Midbrain (tissue), 1 donor: Measurements from ENCODE around the gene JAK3.

Source experiments
- DNase-seq: peaks from one replicate; lab custom pipeline; 2025; lab: John Stamatoyannopoulos, UW

JAK3 gene

GRCh38 chr19:17865364-17866311, 17.9 kb upstream of the JAK3 start:
- DNase-seq = no peak

DNA sequence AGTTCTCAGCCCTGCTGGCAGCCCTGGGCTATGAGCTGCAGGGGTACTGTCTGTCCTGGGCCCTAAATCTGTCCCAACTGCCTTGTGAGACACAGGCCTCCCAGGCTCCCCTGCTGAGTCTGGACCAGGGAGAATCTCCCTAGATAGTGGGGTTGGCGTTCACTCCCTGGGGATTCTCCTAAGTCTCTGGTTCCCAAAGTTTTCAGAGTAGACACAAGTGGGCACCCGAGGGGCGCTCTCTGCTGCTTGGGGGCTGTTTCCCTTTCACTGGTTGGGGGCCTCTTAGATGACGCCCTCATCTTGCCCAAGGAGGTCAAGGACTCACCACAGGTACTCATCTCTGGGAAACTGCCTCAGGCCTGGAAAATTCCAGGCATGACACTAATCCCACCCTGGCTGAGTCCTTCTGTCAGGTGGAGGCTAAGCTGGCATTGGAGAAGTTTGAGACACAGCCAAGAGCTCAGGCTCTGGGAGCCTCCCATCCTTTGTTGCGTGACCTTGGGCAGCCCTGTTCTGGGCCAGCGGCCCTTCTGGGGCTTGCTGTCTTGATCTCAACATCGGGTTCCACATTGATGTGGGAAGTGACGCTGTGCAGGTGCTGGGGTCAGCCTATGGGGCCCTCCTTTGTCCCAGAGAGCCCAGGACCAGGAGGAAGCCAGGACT, 15.9 kb upstream of the JAK3 start:
- no peak for DNase-seq

GRCh38 chr19:17862711-17863519, 15.1 kb upstream of the JAK3 start:
- DNase-seq = no peak

DNA sequence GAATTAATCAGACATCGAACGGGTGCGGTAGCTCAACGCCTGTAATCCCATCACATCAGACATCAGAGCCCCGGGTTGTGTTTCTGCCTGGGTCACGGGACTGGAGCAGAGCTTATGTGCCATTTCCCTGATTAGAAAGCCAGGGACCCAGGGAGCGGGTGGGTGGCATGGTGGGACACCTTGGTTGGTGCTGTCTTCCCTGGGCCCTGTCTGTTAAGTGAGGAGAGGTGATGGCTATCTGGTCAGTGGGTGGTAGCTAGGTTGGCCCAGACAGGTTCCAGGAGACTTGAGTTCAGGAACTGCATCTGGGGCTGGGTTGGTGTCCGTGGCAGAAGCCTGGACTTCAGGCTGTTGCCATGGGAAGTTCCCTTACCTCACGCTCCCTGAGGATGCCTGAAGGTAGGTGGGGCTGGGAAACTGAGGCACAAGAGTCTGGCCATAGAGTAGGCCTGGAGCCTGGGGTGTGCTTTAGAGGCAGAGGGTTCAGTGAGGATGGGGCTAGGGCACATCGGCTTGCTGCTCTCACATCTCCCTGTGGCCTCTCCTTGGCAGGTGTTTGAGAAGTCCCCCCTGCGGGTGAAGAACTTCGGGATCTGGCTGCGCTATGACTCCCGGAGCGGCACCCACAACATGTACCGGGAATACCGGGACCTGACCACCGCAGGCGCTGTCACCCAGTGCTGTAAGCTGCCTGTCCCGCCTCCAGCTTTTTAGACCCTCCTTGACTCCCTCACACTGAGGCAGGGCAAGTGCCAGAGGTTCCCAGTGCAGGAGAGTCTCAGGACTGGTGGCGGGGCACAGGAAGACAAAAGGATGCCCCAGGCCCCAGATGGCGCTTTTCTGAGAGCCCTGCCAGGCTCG, 14.0 kb upstream of the JAK3 start:
- no peak for DNase-seq

DNA sequence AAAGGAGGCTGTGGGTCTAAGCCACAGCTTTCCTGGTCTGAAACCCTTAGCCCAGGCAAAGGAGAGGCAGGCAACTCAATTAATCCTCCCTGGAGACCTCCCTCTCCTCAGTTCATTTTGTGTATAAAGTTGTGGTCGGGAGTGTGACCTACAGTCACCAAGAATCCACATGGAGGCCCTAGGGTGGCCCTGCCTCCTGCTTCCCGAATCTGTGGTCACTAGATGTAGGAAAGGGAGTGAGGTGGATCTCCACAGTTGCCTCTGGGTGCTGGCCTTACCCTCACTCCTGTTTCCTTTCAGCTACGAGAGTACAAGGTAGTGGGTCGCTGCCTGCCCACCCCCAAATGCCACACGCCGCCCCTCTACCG, 13.2 kb upstream of the JAK3 start:
- DNase-seq = no peak

DNA sequence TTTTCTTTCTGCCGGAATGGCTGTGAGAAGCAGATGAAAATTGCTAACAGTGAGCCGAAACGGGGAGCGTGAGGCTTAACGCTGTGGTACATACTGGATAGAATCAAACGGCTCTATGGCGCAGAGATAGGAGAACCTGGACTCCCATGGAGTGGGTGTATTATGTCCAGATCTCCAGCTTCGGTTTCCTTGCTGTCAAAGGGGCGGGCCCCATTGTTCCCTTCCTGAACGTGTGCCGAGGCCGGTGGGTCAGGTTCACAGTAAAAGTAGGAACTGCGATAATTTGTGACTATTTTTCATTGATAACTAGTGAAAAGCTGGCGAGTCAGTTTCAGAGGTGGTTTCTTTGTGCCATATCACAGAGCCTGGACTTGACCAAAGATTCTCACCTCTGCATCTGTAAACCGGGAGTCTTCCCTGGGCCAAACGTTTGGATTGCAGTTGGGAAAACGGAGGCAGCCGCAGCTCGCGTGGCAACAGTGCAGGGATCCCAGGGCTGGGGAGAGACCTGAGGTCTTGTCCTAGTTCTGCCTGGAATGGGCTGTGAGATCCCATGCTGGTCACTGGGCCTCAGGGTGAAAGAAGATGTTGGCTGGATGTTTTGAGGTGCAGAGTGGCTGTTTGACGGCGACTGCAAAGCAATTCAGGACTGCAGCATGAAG, 12.7 kb upstream of the JAK3 start:
- DNase-seq = no peak

DNA sequence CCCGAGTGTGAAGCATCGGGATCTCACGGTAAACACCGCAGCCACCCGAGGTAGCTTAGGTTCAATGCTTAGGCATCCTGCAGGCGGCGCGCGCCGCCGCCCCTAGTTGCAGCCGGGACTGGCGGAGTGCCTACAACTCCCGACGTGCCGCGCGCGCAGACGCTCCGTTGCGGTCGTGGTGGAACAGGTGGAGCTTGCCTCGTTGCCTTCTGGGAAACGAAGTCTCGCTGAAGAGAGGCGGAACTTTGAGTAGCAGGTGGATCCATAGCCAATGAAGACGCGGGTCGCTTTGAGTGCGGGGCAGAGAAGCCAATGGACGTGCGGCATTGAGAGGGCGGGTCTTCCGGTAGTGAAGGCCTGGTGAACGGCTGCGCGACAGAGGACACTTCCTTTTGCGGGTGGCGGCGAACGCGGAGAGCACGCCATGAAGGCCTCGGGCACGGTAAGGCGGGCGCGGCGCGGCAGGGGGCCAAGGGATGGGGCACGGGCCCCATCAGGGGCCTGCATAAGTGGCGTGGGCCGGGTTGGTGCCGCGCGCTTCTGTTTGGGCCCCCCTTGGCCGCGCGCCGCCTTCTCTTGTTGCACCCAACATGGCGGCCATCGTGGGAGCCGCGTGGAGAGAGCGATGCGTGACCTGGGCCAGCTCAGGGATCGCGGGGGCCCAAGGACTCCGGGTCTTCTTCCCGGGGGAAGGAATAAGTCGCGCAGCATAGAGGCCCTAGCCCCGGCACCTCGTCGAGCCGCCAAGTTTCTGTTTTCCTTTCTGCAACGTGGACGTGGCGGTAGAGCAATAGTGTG, 11.9 kb upstream of the JAK3 start, which contains the start of gene RPL18A:
TSS of gene RPL18A (plus strand) at position 378 of the 798 bp plus-strand sequence. CDS start at position 425, 47 bp downstream.
- peak; percentile 100 for DNase-seq

DNA sequence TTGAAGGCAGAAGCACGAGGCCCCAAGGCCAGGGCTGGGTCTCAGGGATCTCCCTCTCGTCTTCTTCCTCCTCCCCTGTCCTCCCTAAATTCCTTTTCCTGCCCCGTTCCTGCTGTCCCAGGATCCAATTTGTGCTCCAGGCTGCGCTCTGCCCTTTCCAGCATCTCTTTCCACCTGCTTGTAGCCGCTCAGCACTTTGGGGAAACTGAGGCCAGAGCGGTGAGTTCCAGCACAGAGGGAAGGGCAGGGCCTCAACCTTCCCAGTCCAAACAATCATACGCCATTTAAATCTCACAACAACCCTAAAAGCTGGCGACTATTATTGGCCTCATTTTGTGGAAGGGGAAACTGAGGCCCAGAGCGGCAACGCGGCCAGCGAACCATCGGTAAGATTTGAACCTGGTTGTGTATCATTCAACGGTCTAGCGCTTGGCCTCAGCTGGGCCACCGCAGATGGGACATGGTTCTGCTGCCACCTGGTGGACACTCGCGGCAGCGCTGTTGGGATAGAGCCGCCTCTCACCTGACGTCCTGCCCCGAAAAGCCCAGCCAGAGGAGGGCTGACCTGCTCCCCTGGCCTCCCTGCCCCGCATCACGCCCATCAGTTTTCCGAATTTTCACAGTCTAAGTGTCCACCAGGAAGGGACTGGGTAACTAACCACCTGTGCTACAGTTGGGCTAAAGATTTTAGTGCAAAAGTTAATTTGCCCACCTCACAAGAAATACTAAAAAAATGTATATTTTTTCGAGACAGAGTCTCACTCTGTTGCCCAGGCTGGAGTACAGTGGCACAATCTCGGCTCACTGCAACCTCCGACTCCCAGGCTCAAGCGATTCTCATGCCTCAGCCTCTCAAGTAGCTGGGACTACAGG, 7.7 kb upstream of the JAK3 start:
- peak; percentile 85 for DNase-seq

DNA sequence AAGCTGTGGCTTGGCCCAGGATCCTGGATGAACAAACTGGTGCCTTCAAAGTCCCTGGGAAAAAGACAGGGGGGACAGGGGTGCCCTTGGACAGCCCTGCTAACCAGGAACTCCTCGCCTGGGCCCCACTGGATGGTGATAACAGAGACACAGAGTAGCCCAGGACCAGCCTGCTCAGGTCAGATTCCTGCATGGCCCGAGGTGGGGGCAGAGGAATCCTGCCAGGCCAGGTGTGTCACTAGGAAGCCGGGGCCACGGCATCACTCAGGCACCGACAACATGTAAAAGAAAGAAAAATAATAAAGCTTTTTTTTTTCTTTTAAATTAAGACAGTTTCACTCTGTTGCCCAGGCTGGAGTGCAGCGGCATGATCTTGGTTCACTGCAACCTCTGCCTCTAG, 6.3 kb upstream of the JAK3 start:
- DNase-seq = no peak

GRCh38 chr19:17848595-17849292, 962 bp upstream of the JAK3 start:
- DNase-seq = no peak

DNA sequence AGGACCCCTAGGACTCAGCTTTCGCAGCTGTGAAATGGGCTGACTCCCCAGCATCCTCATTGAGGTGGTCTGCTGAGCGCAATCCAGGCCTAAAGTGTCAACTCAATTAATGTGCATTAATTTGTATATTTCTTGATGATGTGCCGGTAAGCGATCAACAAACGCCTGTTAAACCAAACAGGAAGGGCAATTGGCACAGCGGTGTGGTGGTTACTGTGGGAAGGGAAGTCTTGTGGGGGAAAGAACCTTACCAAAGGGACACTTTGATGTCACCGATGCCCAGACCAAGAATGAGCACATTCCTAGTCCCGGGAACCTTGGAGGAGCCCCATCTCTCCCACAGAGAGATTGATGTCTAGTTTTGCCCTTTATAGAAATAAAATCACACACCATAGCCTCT, 1.6 kb downstream of the JAK3 start:
- no peak for DNase-seq

DNA sequence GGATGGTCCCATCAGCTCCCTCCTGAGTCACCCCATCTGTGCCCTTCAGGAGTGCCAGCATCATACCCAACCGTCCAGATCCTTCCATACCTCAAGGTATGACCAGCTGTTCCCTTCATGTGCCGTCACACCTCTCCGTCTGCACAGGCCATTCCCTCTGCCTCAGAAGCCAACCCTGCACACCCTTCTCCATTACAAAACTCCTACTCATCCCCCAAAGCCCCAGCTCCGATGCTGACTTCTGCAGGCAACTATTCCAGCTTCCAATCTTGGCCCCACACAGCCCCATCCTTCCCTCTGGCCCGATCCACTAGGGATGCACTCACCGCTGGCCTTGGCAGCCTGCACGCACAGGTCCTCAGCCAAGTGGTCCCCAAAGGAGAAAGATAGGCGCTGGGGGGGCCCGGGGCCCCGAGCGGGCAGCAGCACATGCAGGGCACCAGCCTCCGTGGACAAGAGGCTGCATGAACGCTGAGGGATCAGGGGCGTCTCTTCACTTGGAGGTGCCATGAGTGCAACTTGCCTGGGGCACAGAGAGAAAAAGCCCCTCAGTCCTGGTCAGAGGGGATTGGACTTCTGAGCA, 3.8 kb downstream of the JAK3 start:
- no peak for DNase-seq

GRCh38 chr19:17843292-17843827, 4.4 kb downstream of the JAK3 start:
- DNase-seq = no peak

- no peak for DNase-seq
Observed at GRCh38 chr19:17842663-17843291, 5.0 kb downstream of the JAK3 start.

- peak; percentile 21 for DNase-seq
Observed at GRCh38 chr19:17841810-17842662, 5.7 kb downstream of the JAK3 start.

DNA sequence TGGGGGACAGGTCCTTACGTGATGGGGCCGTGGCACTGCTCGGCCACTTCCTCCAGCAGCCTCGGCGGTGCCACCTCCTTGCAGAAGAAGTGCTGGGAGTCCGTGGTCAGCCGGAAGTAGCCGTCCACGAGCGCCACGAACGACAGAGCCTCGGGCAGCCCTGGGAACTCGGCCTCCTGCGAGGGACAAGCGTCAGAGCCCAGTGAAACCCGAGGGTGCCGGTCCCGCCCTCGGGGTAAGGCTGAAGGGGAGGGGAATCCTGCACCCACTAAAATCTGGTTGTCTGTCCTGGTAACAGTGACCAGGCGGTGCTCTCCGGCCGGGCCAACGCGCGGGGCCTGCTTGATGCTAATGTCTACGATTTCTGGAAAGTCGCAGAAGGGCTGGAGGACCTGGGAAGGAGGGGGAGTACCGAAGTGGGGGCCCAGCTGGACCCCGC, 6.4 kb downstream of the JAK3 start:
- DNase-seq = no peak
